ENCODE results near the gene ABL2.
"Not testable (repeated sequence)": the region's sequence is repeated elsewhere in the genome, so short reads cannot be mapped to it uniquely, and the experiment has no call there.

The ABL2 gene

GRCh38 chr1:179167955-179168354 lies 61.5 kb downstream of the ABL2 start:
- DNase-seq: no peak

GRCh38 chr1:179167418-179167777 lies 62.1 kb downstream of the ABL2 start:
- DNase-seq: no peak

- no peak for DNase-seq
These were observed 62.6 kb downstream of the ABL2 start for GRCh38 chr1:179166663-179167417.

GRCh38 chr1:179164494-179164893 lies 65.0 kb downstream of the ABL2 start:
- DNase-seq: no peak

- DNase-seq: no peak
These were observed 72.8 kb downstream of the ABL2 start for GRCh38 chr1:179156708-179157107.

GRCh38 chr1:179156026-179156425 lies 73.5 kb downstream of the ABL2 start:
- DNase-seq: no peak

- no peak for DNase-seq
These were observed 73.9 kb downstream of the ABL2 start for GRCh38 chr1:179155615-179156014.

- no peak for DNase-seq
These were observed 75.0 kb downstream of the ABL2 start for GRCh38 chr1:179154437-179154836.

- no peak for DNase-seq
These were observed 76.3 kb downstream of the ABL2 start for GRCh38 chr1:179153217-179153616.

GRCh38 chr1:179151908-179152682 lies 77.4 kb downstream of the ABL2 start:
- no peak for DNase-seq

- DNase-seq: no peak
These were observed 82.6 kb downstream of the ABL2 start for GRCh38 chr1:179146911-179147310.

- DNase-seq: no peak
These were observed 83.0 kb downstream of the ABL2 start for GRCh38 chr1:179146476-179146875.

- no peak for DNase-seq
These were observed 84.0 kb downstream of the ABL2 start for GRCh38 chr1:179145521-179145920.

- no peak for DNase-seq
These were observed 84.9 kb downstream of the ABL2 start for GRCh38 chr1:179144626-179145025.

GRCh38 chr1:179143322-179143721 lies 86.2 kb downstream of the ABL2 start:
- no peak for DNase-seq

- no peak for DNase-seq
These were observed 86.6 kb downstream of the ABL2 start for GRCh38 chr1:179142889-179143299.

GRCh38 chr1:179141592-179142251 lies 87.8 kb downstream of the ABL2 start:
- no peak for DNase-seq

GRCh38 chr1:179138755-179139154 lies 90.7 kb downstream of the ABL2 start:
- not testable (repeated sequence) for DNase-seq

GRCh38 chr1:179137617-179138255 lies 91.7 kb downstream of the ABL2 start:
- no peak for DNase-seq

GRCh38 chr1:179135707-179136106 lies 93.8 kb downstream of the ABL2 start:
- DNase-seq: not testable (repeated sequence)

GRCh38 chr1:179135168-179135567 lies 94.3 kb downstream of the ABL2 start:
- DNase-seq: not testable (repeated sequence)

GRCh38 chr1:179129702-179130473 lies 99.6 kb downstream of the ABL2 start:
- DNase-seq: peak; percentile 42

GRCh38 chr1:179128520-179128919 lies 101.0 kb downstream of the ABL2 start:
- no peak for DNase-seq

Measured in activated CD4-positive, CD25-positive, alpha-beta regulatory T cell treated with anti-CD3 and anti-CD28 coated beads, Interleukin-2, amount 50 U/mL, for 72 hours (primary cell).